CD4-positive, alpha-beta T cell treated with Interleukin-10 for 1 hour (primary cell): Measurements from ENCODE around the gene BCAN.

Experiments used
- DNase-seq: peaks from one replicate; pipeline ENCODE4 v3.0.0-alpha.2; 2020

Gene BCAN

DNA sequence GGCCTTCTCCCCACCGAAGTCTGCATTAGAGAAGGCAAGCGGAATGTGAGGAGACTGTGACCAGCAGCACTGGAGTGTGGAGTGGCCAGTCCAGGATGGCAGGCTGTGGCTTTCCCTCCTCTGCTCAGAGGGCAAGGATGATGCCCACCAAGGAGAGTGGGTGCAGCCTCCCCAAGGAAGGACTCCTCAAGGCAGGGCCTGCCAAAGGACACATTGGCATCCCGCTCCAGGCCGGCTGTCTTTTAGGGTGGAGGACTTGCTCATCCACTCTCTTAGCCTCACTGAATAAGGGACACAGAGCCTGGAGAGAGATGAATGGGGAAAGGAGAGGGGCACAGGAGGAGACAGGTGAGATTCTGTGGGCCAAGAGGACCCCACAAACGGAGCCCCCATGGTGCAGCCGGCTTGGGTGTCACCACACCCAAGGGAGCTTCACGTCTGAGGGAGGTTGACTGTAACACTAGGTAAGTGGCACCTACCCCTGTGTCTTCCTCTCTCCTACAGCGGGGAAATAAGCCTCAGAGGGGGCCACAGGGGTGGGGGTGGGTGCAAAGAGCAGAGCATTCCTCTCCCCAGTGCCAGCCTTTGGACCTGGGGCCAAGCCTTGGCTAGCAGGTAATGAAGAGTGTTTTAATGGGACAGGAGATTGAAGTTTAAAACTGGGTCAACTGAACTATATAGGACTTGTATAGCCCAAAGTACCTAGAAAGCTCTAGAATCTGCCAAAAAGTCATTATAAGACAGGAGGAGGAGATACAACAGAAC lies 39.5 kb downstream of the BCAN start:
- no peak for DNase-seq

DNA sequence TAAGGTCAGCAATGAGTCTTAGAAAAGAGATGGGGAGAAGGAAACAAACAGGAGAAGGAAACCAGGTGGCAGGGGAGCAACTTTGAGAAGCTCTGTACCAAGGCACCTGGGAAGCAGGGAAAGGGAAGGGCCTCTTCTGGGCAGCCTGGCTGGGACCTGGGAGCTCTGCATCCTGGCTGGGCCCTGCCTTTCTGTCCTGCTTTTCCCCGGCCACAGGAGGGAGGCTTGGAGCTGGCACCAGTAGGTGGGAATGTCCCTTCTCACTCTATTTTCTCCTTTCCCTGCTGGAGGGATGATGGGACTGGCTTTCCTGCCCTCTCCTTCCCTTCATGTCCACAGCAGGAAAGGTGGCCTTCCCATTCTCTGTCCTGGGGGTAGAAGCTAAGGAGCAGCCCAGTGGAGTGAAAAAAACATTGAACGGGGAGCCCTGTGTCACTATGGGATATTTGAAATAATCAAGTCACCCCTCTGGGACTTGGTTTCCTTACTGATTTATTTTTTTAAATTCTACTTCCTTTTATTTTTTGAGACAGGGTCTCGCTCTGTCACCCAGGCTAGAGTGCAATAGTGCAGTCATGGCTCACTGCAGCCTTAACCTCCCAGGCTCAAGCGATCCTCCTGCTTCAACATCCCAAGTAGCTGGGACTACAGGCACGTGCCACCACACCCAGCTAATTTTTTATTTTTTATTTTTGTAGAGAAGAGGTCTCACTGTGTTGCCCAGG lies 40.4 kb downstream of the BCAN start:
- no peak for DNase-seq

DNA sequence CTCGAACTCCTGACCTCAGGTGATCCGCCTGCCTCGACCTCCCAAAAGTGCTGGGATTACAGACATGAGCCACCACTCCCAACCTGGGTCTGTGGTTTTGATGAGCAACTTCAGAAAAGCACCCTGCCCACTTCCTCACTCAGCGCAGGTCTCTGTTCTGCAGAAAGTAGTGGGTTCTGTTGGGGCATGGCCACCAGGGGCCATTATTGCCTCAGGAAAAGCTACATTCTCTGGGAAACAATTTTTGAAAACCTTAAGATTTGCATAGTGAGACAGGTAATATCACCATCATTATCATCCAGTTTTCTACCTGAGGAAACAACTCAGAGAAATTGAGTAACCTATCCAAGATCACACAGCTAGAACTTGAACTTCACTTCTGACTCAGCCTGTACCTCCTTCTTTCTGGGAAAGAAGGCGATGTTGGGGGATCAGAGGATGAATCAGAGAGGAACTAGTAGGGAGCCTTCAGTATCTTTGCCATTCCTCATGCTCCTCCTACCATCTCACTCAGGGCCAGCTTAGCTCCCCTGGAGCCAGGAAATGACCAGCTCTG lies 42.4 kb downstream of the BCAN start:
- DNase-seq, result peak; percentile 32

DNA sequence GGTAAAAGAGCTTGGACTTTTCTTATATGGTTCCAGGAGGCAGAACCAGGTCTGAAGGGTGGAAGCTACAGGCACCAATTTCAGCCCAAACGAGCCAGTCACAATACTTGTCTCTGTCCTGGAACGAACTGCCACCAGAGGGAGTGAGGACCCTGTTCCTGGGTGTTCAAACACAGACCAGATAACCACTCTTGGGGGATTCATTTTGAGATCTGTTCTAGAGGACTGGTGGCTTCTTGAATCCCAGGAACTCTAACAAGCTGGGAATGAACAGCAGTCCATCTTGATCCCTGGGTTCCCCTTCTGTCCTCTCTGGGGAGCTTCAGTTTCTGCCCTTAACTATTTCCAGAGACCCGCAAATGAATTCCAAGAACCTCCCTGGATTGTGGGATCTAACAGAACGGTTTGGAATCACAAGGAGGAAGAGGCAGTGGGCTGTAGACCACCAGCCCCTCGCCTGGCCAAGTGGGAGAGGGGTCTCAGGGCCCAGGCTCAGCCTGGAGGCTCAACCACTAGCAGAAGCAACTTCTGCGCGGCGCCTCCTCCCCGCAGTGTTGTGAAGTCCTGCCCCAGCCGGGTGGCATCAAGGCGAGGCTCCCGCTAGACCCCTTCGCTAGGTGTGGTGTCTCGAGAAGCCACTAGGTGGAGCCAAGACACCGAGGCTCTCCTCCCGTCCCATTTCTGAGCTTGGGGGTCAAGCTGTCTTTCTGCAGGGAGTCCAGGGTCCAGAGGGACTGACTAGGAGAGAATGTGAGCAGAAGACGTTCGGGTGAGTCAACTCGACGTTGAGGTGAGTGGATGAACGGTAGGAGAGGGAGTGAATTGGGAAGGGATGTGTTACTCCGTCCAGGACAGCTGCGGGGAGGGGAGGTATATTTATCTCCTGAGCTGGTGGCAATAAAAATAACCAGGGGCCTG lies 47.4 kb downstream of the BCAN start:
- peak; percentile 82 for DNase-seq

DNA sequence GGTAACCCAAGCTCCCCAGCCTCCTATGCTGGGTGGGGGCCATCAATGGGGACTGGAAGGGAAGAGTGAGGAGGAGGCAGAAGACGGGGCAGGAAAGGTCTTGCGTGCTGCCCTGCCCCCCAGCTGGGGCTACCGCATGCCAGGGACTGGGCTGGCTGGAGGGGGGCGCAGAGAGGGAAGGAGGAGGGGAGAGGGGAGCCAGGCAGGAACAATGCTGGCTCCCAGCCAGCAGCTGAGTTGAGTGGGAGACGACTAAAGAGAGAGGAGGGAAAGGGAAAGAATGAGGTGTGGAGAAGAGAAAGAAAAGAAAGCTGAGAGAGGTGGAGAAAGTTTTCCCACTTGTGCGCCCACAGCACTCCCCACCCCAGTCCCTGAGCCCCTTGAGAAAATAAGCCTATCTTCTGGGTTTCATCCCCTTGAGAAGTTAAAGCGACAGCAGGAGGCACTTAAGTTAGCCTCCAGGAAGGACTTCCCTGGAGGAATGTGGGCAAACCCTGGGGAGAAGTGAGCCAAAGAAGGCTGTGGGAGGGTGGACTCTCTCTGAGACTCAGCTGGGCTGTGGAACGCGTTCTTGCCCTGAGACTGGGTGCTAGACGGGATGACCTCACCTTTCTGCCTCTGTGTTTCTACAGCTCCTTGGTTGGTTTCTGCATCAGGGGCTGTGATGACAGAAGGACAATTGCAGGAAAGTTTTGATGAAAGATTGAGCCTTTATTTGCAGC lies 48.2 kb downstream of the BCAN start:
- DNase-seq, result no peak

DNA sequence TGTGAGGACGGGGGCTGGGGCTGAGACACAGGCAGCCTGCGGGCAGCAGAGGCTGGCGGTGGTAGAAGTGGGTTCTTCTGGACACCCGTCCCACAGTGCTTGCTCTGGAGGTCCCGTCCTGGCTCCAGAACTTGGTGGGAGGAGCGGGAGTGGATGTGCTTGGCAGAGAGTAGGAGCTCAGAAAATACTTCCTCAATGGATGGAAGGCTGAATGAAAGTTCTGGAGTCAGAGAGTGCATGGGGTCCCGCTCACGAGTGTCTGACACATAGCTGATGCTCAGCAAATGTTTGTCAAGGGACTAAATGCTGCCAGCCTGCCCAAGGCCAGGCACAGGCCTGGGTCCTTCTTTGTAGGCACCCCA lies 48.7 kb downstream of the BCAN start:
- no peak for DNase-seq

DNA sequence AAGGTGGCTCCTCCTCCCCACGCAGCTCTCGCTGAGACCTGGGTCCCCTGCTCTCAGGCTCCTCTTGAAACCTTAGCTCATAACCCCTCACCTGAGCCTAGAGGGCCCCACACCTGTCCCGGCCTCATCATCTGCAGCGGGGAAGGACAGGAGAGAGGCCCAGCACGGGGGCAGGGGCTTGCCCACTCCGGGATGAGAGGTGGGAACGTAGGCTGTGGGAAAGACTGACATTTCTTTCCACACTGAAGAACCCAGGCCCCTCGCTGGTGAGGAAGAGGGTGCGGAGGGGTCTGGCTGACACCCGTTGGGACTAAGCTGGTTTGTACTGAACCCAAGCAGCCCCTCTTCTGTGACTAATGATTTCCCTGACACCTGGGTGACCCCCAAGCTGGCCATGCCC lies 49.3 kb downstream of the BCAN start:
- DNase-seq, result no peak

DNA sequence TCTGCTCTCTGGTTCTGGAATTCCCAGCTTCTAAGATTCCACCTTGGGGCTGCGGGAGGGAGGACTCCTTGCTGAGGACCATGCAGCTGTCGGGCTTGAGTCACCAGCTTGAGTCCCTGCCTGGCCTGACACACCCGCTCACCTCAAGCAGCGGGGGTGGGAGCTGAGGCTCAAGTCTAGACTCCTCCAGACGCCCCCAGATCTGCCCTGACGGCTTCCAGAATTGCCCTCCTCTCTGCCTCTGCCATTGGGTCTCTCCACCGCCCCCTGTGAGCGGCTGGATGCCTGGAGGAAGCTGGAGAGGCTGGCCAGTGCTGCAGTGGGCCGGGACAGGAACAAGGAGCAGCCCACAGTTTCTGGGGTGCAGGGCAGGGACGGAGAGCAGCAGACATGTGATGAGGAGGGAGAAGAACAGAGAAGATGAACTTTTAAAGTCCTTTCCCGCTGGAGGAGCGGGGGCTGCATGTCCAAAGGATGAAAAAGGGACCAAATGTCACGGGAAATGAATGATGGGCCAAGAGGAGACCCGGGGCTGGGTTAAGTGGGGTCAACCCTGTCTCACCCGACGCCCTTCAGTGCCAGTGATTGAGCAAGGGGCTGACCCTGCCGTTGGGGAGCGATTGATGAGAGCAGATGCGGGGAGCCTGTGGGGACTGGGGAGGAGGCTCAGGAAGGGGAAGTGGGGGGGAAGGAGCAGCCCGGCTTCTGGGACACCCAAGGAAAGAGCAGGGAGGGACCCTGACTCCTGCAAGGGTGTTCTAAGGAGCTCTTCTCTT lies 49.9 kb downstream of the BCAN start:
- DNase-seq, result no peak

DNA sequence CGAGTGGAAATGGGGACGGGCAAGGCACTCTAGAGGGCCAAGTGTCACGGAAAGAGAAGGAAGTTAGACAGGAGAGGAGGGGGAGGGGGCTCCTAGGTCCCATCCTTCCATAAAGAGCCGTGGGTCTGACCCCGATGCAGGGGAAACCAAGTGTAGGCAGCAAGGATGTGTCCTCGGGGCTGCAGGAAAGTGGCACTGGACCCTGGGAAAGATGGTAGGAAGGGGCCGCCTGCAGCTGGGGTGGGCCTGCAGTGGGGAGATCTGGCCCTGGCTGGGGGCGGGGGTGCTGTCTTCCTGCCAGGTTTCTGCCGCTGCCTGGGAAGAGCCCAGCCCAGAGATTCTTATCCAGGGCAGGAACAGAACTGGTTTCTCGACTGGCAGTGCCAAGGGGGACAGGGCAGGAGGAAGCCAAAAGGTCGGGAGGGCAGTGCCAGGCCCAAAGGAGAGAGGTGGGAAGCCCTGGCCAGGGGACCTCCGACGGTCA lies 50.6 kb downstream of the BCAN start:
- no peak for DNase-seq

DNA sequence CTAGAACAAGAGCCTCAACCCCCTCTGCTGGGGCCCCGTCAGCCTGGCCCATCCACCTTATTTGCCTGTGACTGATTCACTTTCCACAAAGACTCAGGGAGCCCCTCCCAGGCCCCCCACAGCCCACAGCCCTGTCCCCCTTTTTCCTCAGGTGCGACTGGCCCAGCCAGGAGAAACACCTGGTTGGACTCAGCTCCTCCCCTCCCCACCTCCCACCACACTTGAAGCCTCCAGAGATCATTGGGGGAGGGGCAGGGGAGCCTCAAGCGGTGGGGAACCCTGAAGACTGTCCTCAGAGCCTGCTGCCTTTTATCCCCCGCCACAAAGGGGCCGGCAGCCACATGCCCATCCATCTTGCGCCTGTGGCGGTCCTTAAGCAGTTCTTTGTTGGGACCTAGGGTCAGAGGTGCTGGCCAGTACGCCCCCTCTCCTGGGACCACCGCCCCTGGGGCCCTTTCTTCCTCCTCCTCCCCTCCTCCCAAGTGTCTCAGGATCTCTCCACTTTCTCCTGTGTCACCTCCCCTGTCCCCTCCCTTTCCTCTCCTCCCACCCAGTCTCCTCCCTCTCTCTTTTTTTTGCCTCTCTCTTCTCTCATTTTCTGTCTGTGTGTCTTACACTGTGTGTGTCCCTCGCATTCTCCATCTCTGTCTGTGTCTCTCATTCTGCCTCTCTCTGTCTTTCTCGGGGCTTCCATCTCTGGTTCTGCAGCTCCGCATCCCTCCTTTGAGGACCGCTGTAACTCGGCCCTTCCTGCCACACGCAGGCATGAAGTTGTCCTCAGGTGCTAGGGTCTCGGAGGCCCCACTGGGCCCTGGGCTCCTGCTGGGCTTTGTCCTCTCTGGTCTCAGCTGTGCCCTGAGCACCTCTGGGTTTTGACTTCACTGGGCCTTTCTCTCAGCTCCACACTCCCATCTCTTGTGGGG lies 51.3 kb downstream of the BCAN start:
- peak; percentile 13 for DNase-seq

DNA sequence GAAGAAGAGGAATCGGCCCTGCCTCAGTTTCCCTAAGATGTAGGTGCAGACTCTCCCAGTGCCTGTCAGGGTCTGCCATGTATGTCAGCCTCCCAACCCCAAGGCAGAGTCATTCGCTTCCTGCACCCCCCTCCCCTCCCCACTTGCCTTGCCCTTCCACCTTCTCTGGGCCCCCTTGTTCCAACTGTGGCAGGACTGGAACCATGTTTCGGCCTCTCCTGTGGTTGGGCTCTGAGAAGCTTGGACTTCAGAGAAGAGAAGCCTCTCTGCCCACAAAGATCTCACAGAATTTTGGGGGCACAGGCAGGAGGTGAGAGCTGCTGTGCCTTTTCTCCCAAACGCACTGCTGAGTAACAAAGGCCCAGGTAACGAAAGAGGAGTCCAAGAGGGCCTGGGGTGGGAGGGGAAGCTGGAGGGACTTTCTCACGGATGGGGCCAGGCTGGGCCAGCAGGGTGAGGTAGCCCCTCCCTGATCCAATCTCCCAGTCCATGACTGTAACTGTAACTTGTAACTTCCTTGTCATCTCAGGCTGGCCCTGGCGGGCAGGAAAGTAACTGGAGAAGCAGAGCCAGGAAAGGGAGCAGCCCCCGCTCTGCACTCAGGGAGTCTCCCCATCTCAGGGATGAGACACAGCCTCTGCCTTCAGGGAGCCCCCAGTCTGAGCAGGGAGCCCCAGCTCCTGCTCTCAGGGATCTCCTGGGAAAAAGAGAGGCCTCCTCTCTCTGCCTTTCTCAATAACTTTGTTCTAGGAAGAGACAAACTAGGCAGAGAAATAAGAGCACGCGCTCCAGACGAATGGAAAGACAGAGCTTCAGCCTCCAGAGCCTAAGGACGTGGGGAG lies 52.2 kb downstream of the BCAN start:
- DNase-seq, result no peak

DNA sequence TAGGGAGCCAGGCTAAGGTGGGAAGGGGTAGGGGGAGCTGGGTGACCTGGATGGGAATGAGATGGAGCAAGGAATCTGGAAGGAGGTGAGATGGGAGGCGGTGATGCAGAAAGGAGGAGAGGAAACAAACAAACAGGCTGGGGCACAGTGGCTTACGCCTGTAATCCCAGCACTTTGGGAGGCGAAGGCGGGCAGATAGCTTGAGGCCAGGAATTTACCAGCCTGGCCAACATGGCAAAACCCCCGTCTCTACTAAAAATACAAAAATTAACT lies 52.7 kb downstream of the BCAN start:
- no peak for DNase-seq

DNA sequence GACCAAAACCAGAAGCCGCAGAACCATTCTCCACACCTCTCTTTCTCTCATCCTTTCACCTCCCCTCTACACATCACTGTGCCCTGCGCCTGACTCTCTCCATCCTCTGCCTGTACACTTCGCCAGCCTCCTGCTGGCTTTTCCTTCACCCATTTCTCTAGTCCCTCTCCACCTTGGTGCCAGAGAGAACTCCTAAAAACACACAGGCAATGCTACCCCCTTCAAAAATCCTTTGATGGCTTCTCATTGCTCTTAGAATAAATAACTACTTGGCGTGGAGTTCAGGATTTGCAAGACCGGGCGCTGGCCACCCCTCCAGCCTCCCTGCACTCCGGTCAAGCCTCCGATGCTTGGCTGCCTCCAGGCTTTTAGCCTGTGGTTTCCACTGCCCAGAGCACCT lies 54.8 kb downstream of the BCAN start:
- no peak for DNase-seq

DNA sequence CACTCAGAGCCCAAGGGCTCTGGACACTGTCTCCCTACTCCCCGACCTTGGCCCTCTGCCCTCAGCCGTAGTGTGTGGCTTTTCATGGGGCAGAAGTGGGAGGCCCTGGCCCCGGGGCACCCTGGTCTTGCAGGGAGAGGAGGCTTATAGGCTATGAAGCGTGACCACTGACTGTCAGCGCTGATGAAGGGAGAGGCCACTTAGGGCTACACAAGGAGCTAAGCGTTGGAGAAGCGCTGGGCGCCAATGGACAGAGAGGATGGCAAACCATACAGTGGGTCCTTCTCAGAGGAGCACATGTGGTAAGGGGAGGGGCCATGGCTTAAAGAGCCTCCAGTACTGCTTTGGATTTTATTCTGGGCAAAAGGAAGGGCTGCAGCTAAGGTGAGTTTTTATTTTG lies 55.6 kb downstream of the BCAN start:
- DNase-seq, result no peak

DNA sequence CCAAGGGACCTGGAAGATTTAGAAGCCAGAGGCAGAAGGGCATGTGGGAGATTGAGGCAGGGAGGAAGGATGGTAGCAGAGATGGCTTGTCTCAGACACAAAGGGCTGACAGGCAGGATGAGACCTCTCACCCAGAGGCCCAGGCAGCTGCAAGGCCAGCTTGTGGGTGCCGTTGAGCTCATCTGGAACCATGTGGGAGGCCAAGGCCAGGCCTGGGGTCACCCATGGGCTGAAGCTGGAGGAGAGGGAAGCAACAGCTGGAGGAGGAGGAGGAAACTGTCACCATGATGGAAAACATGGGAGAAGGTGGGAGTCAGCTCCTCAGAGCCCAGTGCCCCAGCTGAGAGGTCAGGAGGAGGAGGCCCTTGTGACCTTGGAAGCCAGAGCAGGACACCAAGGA lies 57.1 kb downstream of the BCAN start:
- DNase-seq, result no peak

DNA sequence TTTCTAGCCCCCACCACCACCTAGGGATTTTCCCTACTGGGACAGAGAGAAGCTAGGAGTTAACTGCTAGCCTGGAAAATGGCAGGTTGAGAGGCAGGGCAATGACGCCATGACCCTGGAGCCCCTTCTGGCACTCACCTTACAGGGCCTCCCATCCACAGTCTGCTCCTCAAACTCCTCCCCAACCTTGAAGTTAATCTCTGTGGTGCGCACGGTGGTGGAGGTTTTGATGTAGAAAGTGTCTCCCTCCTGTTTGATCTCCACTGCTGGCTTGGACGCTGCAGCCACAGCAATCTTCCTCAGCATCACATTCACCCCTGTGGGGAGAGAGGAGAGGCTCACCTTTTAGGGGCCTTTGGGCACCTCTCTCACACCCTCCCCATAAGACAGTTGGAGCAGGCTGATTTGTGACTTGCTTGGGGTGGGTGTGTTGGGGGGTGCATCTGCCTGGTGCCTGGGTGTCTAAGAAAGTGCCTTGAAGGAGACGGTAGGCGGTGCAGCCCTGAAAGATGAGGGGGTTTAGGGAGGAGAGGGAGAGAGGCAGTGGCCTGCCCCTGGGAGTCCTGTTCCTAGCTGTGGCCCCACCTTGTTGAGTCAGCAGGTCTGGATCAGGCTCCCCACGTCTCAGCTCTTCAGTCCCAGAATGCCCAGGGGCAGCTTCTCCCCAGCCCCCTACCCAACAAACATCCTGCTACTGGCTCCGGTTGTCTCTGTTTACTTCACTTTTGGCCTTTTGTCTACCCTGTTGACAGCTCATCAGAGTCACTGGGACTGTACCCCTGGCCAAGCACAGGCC lies 59.0 kb downstream of the BCAN start:
- no peak for DNase-seq

DNA sequence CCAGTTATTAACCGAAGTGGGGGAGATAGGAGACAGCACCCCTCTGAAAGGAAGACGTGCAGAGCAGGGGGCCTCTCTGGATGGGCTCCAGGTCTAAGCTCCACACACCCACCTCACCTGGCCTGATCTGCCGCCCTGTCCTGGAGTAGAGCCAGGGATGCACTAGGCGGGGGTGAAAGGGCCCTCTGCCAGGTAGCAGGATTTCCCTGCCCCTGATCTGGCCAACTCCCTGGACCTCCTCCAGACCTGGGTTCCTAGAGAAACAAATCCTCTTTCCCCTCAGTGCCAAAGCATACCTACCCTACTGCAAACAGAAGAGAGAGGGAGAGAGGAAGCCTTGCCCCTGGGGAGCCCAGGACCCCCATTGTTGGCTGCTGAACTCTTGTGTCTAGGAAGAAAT lies 61.4 kb downstream of the BCAN start:
- no peak for DNase-seq

DNA sequence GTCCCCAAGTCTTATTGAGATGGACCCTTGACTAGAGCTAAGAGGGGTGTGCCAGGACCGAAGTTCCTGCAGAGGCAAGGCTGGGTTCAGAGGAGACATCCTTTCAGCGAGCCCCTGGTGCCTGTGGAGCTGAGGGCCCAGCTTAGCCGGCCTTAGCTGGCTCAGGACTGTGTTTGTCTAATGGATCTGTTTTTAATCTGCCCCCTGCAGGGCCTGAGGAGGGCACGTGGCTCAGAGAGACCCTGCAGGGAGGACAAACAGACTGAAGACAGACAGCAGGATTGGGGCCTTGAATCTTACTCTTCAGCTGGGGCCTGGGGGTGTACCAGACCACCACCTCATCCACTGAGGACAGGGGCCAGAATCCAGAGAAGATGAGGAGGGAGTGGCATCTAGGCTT lies 61.8 kb downstream of the BCAN start:
- DNase-seq, result no peak

DNA sequence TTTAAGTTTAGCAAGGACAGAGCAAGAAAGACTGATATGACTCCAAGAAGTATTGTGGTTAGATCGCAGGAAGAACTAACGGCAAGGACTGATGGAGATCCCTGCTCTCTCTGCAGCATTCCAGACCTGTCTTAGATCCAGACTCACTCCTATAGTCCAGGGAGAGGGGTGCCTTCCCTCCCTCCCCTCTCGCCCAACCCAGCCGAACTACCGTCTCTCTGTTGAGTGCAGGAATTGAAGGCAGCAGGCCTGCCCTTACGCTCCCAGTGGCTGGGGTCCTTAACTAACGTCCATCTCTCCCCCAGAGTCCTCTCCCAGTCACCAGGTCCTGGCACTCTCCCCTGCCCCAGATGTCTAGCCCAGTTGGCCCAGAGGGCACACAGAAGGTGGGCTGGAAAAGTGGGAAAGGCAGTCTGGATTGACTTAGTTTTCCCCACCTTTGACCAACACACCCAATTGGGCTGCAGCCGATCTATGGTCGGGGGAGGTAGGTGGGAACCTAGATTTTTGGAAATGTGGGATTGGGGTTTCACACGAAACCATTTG lies 62.3 kb downstream of the BCAN start:
- DNase-seq, result no peak
